Neutrophil (primary cell): ENCODE data around the gene UVRAG.

Experiments used
- H3K27ac ChIP-seq: fragments of 200-600 bp; sonication (generic); 2 replicates; pipeline ENCODE4 v1.5.1; 2016; ENCODE audit warnings: mild to moderate bottlenecking, moderate library complexity
- H3K27me3 ChIP-seq: fragments of 200-600 bp; sonication (generic); 2 replicates; pipeline ENCODE4 v1.6.0; 2016; ENCODE audit warnings: mild to moderate bottlenecking
- H3K36me3 ChIP-seq: fragments of 200-600 bp; sonication (generic); 2 replicates; pipeline ENCODE4 v1.5.1; 2017
- H3K4me1 ChIP-seq, 2 experiments: fragments of 200-600 bp in 1 of 2; sonication (generic) in 1 of 2; 1 replicate in 1 of 2; 2 replicates in 1 of 2; pipeline versions ENCODE4 v1.5.1 to v1.6.1; 2013 to 2016; ENCODE audit warnings: low read depth in 1 of 2, low read length in 1 of 2, mild to moderate bottlenecking in 1 of 2, moderate library complexity in 1 of 2; ENCODE audit not compliant: control insufficient read depth in 1 of 2, insufficient read depth in 1 of 2
- H3K4me3 ChIP-seq, 2 experiments: fragments of 200-600 bp in 1 of 2; sonication (generic) in 1 of 2; 1 replicate in 1 of 2; 2 replicates in 1 of 2; pipeline ENCODE4 v1.5.1; 2013 to 2016; ENCODE audit warnings: low read depth in 1 of 2, low read length in 1 of 2, mild to moderate bottlenecking in 1 of 2, moderate library complexity in 1 of 2
- H3K9me3 ChIP-seq: fragments of 200-600 bp; sonication (generic); 2 replicates; pipeline ENCODE4 v1.5.1; 2016
- TF ChIP-seq, protein P1 (sequence below): fragments of 200-600 bp; sonication (generic); IDR thresholded peaks from 2 replicates; pipeline ENCODE4 v1.5.1; 2016; ENCODE audit warnings: antibody characterized with exemption

The UVRAG gene

DNA sequence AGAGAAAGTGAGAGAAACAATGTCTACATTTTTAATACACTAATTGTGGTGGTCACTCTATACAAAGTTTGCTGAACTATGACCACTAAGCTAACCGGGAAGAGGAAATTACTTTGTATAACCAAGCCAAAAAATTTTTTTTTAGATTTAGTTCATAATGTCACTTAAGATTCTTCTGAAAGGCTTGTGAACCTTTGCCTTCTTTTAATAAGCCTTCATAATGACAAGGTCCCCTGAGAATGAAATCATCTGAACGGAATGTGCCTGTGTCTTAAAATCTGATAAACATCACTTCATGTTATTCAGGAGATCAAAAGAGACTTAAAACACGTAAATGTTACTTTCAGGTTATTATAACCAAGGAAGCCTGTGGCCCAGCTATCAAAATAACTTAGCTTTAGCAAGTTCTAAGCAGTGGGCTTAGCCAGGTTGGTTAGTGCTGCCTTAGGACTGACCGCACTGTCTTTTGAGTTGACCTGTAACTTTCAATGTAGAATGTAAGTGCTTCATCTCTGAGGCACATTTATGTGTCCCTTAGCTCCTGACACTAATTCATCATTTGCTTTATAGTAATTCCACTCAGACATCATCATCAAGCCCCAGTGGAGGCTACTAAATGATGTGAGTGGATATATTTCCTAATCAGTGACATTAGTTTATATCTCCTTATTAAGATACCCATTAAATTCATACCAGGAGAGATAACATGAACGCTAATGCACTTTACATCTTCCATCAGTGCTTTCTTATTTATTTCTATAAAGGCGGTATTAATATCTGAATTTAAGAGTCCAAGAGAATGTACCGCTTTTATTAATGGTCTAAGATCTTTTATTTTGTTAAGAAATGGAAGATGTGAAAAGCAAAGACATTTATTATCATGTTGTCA is 268.8 kb downstream of the UVRAG start:
- no peak overlapping the region for H3K27ac ChIP-seq
- TF ChIP-seq, protein P1, sequence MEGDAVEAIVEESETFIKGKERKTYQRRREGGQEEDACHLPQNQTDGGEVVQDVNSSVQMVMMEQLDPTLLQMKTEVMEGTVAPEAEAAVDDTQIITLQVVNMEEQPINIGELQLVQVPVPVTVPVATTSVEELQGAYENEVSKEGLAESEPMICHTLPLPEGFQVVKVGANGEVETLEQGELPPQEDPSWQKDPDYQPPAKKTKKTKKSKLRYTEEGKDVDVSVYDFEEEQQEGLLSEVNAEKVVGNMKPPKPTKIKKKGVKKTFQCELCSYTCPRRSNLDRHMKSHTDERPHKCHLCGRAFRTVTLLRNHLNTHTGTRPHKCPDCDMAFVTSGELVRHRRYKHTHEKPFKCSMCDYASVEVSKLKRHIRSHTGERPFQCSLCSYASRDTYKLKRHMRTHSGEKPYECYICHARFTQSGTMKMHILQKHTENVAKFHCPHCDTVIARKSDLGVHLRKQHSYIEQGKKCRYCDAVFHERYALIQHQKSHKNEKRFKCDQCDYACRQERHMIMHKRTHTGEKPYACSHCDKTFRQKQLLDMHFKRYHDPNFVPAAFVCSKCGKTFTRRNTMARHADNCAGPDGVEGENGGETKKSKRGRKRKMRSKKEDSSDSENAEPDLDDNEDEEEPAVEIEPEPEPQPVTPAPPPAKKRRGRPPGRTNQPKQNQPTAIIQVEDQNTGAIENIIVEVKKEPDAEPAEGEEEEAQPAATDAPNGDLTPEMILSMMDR, result no peak
- H3K4me1 ChIP-seq, result peaks cover 3 to 7% of the 10 kb centered on the region in 2 experiments
- H3K36me3 ChIP-seq, result no peaks in the 10 kb centered on the region
- H3K27me3 ChIP-seq, result no peaks in the 10 kb centered on the region
- H3K4me3 ChIP-seq, result no peak overlapping the region
- H3K9me3 ChIP-seq, result no peaks in the 10 kb centered on the region

DNA sequence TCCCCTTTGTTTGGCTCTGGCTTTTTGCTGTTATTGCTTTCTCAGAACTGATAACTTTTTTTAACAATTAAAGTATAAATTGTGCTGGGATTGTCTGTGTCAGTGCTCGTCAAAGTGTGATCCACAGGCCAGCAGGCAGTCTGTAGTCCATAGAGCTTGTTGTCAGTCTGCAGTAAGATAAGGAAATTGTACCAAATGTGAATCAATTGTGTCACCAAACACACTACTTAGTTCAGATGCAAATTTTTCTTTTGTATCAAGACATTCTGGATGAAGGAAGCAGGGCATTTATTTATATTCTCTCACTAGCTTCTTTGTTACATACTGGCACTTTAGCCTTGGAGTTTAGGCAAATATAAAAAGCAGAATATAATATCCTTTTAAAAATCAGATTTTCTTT is 270.3 kb downstream of the UVRAG start:
- Histone ChIP-seq H3K9me3 (no peaks in the 10 kb centered on the region), H3K4me3 (no peak overlapping the region), H3K36me3 (no peaks in the 10 kb centered on the region), H3K27ac (no peak overlapping the region), H3K27me3 (no peaks in the 10 kb centered on the region), H3K4me1 (peaks cover 9 to 19% of the 10 kb centered on the region in 2 experiments)
- TF ChIP-seq, protein P1, result no peak

DNA sequence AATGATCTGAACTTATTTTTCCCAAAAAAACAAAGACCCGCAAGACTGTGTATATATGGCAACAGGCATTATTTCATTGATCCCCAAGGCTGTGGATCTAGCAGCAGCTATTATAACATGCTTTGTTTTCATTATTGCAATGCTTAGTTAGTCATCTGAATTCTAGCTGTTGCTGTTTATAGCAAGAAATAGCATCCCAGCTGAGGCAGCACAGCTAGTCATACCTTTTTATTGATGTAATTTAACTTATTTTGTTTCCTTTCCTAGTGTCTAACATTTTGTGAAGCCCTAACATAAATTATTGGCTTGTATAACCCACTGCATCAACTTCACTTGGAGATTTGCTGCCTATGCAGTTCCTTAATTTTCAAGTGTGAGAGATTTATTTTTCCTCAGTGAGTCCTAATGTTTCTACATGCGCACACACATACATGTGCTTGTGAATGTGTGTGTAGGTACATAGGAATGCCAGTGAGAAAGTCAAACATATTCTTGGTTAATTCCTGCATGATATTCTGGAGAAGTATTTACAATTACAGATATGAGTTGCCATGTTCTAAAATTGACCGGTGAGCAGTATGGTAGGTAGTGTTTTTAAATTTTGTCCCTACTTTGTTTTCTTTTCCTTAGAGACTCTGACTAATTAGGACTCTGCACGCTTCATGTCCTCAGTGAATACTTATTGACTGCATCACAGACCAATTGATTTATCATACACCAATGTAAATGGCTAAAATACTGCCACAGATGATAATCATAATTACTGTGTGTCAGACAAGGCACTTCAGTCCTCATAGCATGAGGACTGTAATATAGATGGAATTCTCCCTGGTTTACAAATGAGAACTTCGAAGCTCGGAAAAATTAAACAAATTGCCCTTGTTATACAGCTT is 272.0 kb downstream of the UVRAG start:
- peaks cover 9 to 22% of the 10 kb centered on the region in 2 experiments for H3K4me1 ChIP-seq
- H3K9me3 ChIP-seq, result no peaks in the 10 kb centered on the region
- no peaks in the 10 kb centered on the region for H3K36me3 ChIP-seq
- no peak overlapping the region for H3K4me3 ChIP-seq
- H3K27ac ChIP-seq, result no peak overlapping the region
- no peaks in the 10 kb centered on the region for H3K27me3 ChIP-seq
- TF ChIP-seq, protein P1, result no peak

DNA sequence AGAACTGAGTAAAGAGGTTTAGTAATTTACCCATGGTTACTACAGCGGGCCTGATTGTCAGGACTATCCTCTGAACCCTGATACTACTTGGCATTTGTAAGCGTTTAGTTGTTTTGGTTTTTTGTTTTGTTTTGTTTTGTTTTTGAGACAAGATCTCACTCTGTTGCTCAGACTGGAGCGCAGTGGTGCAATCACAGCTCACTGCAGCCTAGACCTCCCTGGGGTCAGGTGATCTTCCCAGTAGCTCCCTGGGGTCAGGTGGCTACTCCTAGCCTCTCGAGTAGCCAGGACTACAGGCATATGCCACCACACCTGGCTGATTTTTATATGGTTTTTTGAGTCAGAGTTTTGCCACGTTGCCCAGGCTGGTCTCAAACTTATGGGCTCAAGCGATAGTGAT is 272.7 kb downstream of the UVRAG start:
- Histone ChIP-seq H3K9me3 (no peaks in the 10 kb centered on the region), H3K27ac (no peak overlapping the region), H3K36me3 (no peaks in the 10 kb centered on the region), H3K27me3 (no peaks in the 10 kb centered on the region), H3K4me3 (no peak overlapping the region), H3K4me1 (peaks cover 9 to 22% of the 10 kb centered on the region in 2 experiments)
- TF ChIP-seq, protein P1, result no peak

DNA sequence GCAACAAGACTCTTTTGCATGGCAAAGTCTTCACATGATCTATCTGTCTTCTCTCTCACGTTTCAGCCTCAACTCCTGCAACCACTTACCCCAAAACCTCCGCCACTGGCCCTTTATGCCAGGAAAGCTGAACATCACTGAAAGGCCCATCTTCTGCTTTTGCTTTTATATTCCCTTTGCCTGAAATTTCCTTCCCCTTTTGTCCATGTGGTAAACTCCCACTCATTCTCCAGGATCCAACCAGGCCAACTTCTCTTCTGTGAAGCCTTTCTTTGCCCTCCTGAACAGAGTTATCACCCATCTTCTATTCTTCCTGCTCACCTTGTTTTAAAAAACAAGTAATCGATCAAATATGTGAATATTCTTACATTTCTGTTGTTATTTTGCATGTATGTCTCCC is 273.5 kb downstream of the UVRAG start:
- peaks cover 9 to 22% of the 10 kb centered on the region in 2 experiments for H3K4me1 ChIP-seq
- H3K27ac ChIP-seq, result peak overlapping the region; percentile 61
- no peak overlapping the region for H3K4me3 ChIP-seq
- no peaks in the 10 kb centered on the region for H3K27me3 ChIP-seq
- TF ChIP-seq, protein P1, result no peak
- no peaks in the 10 kb centered on the region for H3K9me3 ChIP-seq
- H3K36me3 ChIP-seq, result no peaks in the 10 kb centered on the region
